ENCODE measurements around the gene TRPM3.

GRCh38 chr9:70746316-70746715, 375.1 kb downstream of the TRPM3 start:
- TF ChIP-seq POLR2A (IDR thresholded peaks at IDR 0.05) (no peak), CTCF (IDR thresholded peaks at IDR 0.05) (no peak)
